MCF 10A (cell line): ENCODE measurements around the gene ITFG1. TPM values are rescaled to one million over a fixed set of nuclear protein-coding genes. Genes with fewer than 3 reads are reported as not detected.

Experiments
- BruUV-seq: library from RNA; stranded (reverse); fragments of 400-500 nt; replicated peaks from 2 replicates; lab custom pipeline; 2021; lab: Mats Ljungman, UMichigan
- CTCF ChIA-PET: fragments of 300-600 bp; sonication (Branson Sonifier 250); formaldehyde crosslinking; extraction: SDS; loops from one replicate; lab custom pipeline; 2021; ENCODE audit warnings: antibody characterized with exemption, inconsistent platforms; lab: Yijun Ruan, JAX
- POLR2A ChIA-PET: fragments of 300-600, 350-650 bp; sonication (Branson Sonifier 250); formaldehyde crosslinking; extraction: SDS; loops from one replicate; lab custom pipeline; 2020; ENCODE audit warnings: antibody characterized with exemption, inconsistent platforms; lab: Yijun Ruan, JAX
- DNase-seq: peaks from one replicate; pipeline ENCODE4 v3.0.0-alpha.2; 2018; ENCODE audit not compliant: unreplicated experiment
- H3K27ac Mint-ChIP-seq: one replicate; pipeline ENCODE4 v1.8.0; 2022; ENCODE audit warnings: mild to moderate bottlenecking, low read depth, mixed read lengths; ENCODE audit not compliant: unreplicated experiment
- H3K27me3 Mint-ChIP-seq: one replicate; pipeline ENCODE4 v1.8.0; 2022; ENCODE audit warnings: mixed read lengths; ENCODE audit not compliant: insufficient read depth, unreplicated experiment
- H3K36me3 Mint-ChIP-seq: one replicate; pipeline ENCODE4 v1.8.0; 2022; ENCODE audit warnings: mild to moderate bottlenecking, moderate library complexity, mixed read lengths; ENCODE audit not compliant: insufficient read depth, unreplicated experiment
- H3K4me1 Mint-ChIP-seq: one replicate; pipeline ENCODE4 v1.8.0; 2022; ENCODE audit warnings: mixed read lengths; ENCODE audit not compliant: insufficient read depth, unreplicated experiment
- H3K4me3 Mint-ChIP-seq: one replicate; pipeline ENCODE4 v1.8.0; 2022; ENCODE audit warnings: mild to moderate bottlenecking, moderate library complexity, mixed read lengths; ENCODE audit not compliant: unreplicated experiment
- H3K9me3 Mint-ChIP-seq: one replicate; pipeline ENCODE4 v1.8.0; 2022; ENCODE audit warnings: mixed read lengths; ENCODE audit not compliant: unreplicated experiment
- CTCF ChIP-seq: fragments of 200-600 bp; IDR thresholded peaks from one replicate; pipeline ENCODE4 v1.8.0; 2022; ENCODE audit warnings: antibody characterized with exemption, mild to moderate bottlenecking; ENCODE audit not compliant: unreplicated experiment
- intact Hi-C: fragments of 100-400 bp; cut with micrococcal nuclease; formaldehyde crosslinking; loops from 2 replicates; pipeline ENCODE4 v1.14.1; 2022
- total RNA-seq: library from RNA; stranded (reverse); gene quantifications from 2 replicates; pipeline ENCODE4 v1.2.3, GENCODE V29; 2022

ITFG1 gene
- total RNA-seq, 1 experiment from 2014 or later = 35.4 TPM

- TF ChIP-seq CTCF = no peak
- POLR2A ChIA-PET = interaction anchor here (0.7 kb wide), 1 partner anchor 103 kb away, joined by 3 read pairs; no protein-coding TSS in a partner anchor
- peaks cover 5% of the 10 kb centered on the region for H3K4me1 Mint-ChIP-seq
- no peaks in the 10 kb centered on the region for H3K27me3 Mint-ChIP-seq
- no TSS peak for BruUV-seq
- no peaks in the 10 kb centered on the region for H3K9me3 Mint-ChIP-seq
- H3K36me3 Mint-ChIP-seq = peaks cover 13% of the 10 kb centered on the region
- no peak overlapping the region for H3K4me3 Mint-ChIP-seq
- DNase-seq = no peak
- no peak overlapping the region for H3K27ac Mint-ChIP-seq
- CTCF ChIA-PET = no interaction called here
- intact Hi-C loops = no loop called here
Observed at GRCh38 chr16:47413041-47413440, 47.8 kb downstream of the ITFG1 start.

GRCh38 chr16:47408491-47408890, 52.4 kb downstream of the ITFG1 start:
- intact Hi-C loops = no loop called here
- H3K4me1 Mint-ChIP-seq = peaks cover 5% of the 10 kb centered on the region
- POLR2A ChIA-PET = no interaction called here
- H3K4me3 Mint-ChIP-seq = no peak overlapping the region
- no TSS peak for BruUV-seq
- no peaks in the 10 kb centered on the region for H3K27me3 Mint-ChIP-seq
- CTCF ChIA-PET = interaction anchor here (0.6 kb wide), 1 partner anchor 8 kb away, joined by 4 read pairs; no protein-coding TSS in a partner anchor
- H3K27ac Mint-ChIP-seq = no peak overlapping the region
- H3K36me3 Mint-ChIP-seq = peaks cover 6% of the 10 kb centered on the region
- H3K9me3 Mint-ChIP-seq = no peaks in the 10 kb centered on the region
- DNase-seq = no peak
- no peak for TF ChIP-seq CTCF

GRCh38 chr16:47395733-47396498, 64.9 kb downstream of the ITFG1 start:
- no peak for TF ChIP-seq CTCF
- H3K4me1 Mint-ChIP-seq = peaks cover 7% of the 10 kb centered on the region
- no peak overlapping the region for H3K4me3 Mint-ChIP-seq
- no peak for DNase-seq
- H3K9me3 Mint-ChIP-seq = no peaks in the 10 kb centered on the region
- H3K27ac Mint-ChIP-seq = no peak overlapping the region
- ChIA-PET POLR2A (no interaction called here), CTCF (interaction anchor here (0.7 kb wide), 1 partner anchor 35 kb away, joined by 4 read pairs; no protein-coding TSS in a partner anchor)
- intact Hi-C loops = no loop called here
- no TSS peak for BruUV-seq
- no peaks in the 10 kb centered on the region for H3K27me3 Mint-ChIP-seq
- H3K36me3 Mint-ChIP-seq = peaks cover 7% of the 10 kb centered on the region

GRCh38 chr16:47392081-47392480, 68.8 kb downstream of the ITFG1 start:
- Mint-ChIP-seq H3K4me3 (no peak overlapping the region), H3K4me1 (peaks cover 7% of the 10 kb centered on the region), H3K9me3 (no peaks in the 10 kb centered on the region), H3K27ac (no peak overlapping the region), H3K27me3 (no peaks in the 10 kb centered on the region), H3K36me3 (no peaks in the 10 kb centered on the region)
- POLR2A ChIA-PET = interaction anchor here (0.8 kb wide), 1 partner anchor 11 kb away, joined by 3 read pairs; no protein-coding TSS in a partner anchor
- intact Hi-C loops = no loop called here
- DNase-seq = no peak
- CTCF ChIA-PET = interaction anchor here (0.6 kb wide), 1 partner anchor 465 kb away, joined by 3 read pairs; no protein-coding TSS in a partner anchor
- TF ChIP-seq CTCF = no peak
- BruUV-seq = no TSS peak
